Astrocyte (in vitro differentiated cells and primary cell): ENCODE results near the gene TLCD2.

Source experiments
- EZH2 ChIP-seq: IDR thresholded peaks from 2 replicates; pipeline ENCODE4 v1.6.1; 2012; ENCODE audit warnings: mild to moderate bottlenecking, low read length, inconsistent platforms; ENCODE audit not compliant: insufficient read depth
- TF ChIP-seq, protein P1 (sequence below): IDR thresholded peaks from 2 replicates; pipeline ENCODE4 v1.5.1; 2011; ENCODE audit warnings: low read depth, mild to moderate bottlenecking, inconsistent platforms, low read length, moderate library complexity; ENCODE audit not compliant: insufficient read depth

GRCh38 chr17:1733759-1734158, 23.6 kb upstream of the TLCD2 start:
- TF ChIP-seq, protein P1, sequence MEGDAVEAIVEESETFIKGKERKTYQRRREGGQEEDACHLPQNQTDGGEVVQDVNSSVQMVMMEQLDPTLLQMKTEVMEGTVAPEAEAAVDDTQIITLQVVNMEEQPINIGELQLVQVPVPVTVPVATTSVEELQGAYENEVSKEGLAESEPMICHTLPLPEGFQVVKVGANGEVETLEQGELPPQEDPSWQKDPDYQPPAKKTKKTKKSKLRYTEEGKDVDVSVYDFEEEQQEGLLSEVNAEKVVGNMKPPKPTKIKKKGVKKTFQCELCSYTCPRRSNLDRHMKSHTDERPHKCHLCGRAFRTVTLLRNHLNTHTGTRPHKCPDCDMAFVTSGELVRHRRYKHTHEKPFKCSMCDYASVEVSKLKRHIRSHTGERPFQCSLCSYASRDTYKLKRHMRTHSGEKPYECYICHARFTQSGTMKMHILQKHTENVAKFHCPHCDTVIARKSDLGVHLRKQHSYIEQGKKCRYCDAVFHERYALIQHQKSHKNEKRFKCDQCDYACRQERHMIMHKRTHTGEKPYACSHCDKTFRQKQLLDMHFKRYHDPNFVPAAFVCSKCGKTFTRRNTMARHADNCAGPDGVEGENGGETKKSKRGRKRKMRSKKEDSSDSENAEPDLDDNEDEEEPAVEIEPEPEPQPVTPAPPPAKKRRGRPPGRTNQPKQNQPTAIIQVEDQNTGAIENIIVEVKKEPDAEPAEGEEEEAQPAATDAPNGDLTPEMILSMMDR: no peak
- TF ChIP-seq EZH2: no peak
